ENCODE measurements around the gene LAMC3. TPM values are rescaled to one million over a fixed set of nuclear protein-coding genes. Genes with fewer than 3 reads are reported as not detected.

LAMC3 gene
- polyA plus RNA-seq, 1 of the 3 experiments (the other 2 are of a cell fraction), result 0.07 TPM

GRCh38 chr9:131076347-131077195, 67.6 kb downstream of the LAMC3 start:
- H3K9me2 ChIP-seq, result no peaks in the 10 kb centered on the region
- no peak overlapping the region for H2AFZ ChIP-seq (ENCODE audit: low read depth)
- TF ChIP-seq MEF2A (IDR thresholded peaks at IDR 0.05; ENCODE audit: borderline replicate concordance, low read depth) (no peak), EP300 (IDR thresholded peaks at IDR 0.05; ENCODE audit: borderline replicate concordance in 1 of 2, low read depth in 1 of 2, low read length in 1 of 2) (no peak), POLR2AphosphoS5 (IDR thresholded peaks at IDR 0.05; ENCODE audit: low read depth, low read length) (no peak), GABPA (IDR thresholded peaks at IDR 0.05; ENCODE audit: low read depth) (no peak), CTCF (IDR thresholded peaks at IDR 0.05) (no peak), JUND (IDR thresholded peaks at IDR 0.05) (no peak), RXRA (IDR thresholded peaks at IDR 0.05; ENCODE audit: borderline replicate concordance, low read depth) (no peak), IRF3 (IDR thresholded peaks at IDR 0.05; ENCODE audit: low read depth, low read length) (no peak), NRF1 (IDR thresholded peaks at IDR 0.05; ENCODE audit: low read depth, low read length) (no peak), TCF12 (IDR thresholded peaks at IDR 0.05) (no peak), MAX (IDR thresholded peaks at IDR 0.05; ENCODE audit: low read depth) (no peak), ZBTB33 (IDR thresholded peaks at IDR 0.05; ENCODE audit: borderline replicate concordance, low read depth) (no peak), FOXJ3 (CRISPR knock-in tag; IDR thresholded peaks at IDR 0.05) (no peak), RFX5 (IDR thresholded peaks at IDR 0.05; ENCODE audit: low read length) (no peak), ELF1 (IDR thresholded peaks at IDR 0.05) (no peak), RCOR1 (IDR thresholded peaks at IDR 0.05; ENCODE audit: low read length) (no peak), GATA2 (CRISPR knock-in tag; IDR thresholded peaks at IDR 0.05) (no peak)
- 0 out of 2 replicates have a peak, but pooled peaks cover 6% of the 10 kb centered on the region for H3K27me3 ChIP-seq (ENCODE audit: insufficient read depth)
- no peak overlapping the region for H3K4me2 ChIP-seq
- no peaks in the 10 kb centered on the region for H3K36me3 ChIP-seq (replicated peaks in 1 of 2; ENCODE audit: control insufficient read depth in 1 of 2, insufficient read depth in 2 of 2, low read length in 1 of 2)
- POLR2A ChIA-PET, result no interaction called here
- H3K4me1 ChIP-seq (ENCODE audit: control insufficient read depth in 1 of 2, insufficient read depth in 2 of 2, low read depth in 1 of 2, low read length in 1 of 2), result no peaks in the 10 kb centered on the region
- H3K4me3 ChIP-seq (ENCODE audit: low read depth in 2 of 2, low read length in 1 of 2), result no peak overlapping the region
- 63% methylated on average over 14 of the region's 15 CpGs for WGBS (ENCODE audit: low lambda C conversion rate)
- H3K9me3 ChIP-seq, result no peaks in the 10 kb centered on the region
- H3K9ac ChIP-seq, result no peak overlapping the region
- no peaks in the 10 kb centered on the region for H3F3A ChIP-seq (replicated peaks; ENCODE audit: insufficient read depth)
- no peaks in the 10 kb centered on the region for H3K79me2 ChIP-seq (ENCODE audit: insufficient read depth)
- DNase-seq, result no peak
- CTCF ChIA-PET, result interaction anchor here (1.0 to 2.8 kb wide), 3 partner anchors 20 to 305 kb away, joined by 3 to 10 read pairs (median 3); no protein-coding TSS in a partner anchor
- no peak overlapping the region for H3K27ac ChIP-seq (ENCODE audit: low read depth in 2 of 2, low read length in 1 of 2)
- no peaks in the 10 kb centered on the region for H4K20me1 ChIP-seq (ENCODE audit: insufficient read depth)

All from SK-N-SH (cell line).